Naive thymus-derived CD8-positive, alpha-beta T cell (primary cell): Measurements from ENCODE around the gene DLG4. TPM values are rescaled to one million over a fixed set of nuclear protein-coding genes. Genes with fewer than 3 reads are reported as not detected.

Experiments used
- ATAC-seq, 2 donors: fragments of 150-1000 bp; cut with Tn5 transposase in 1 of 2; sonication (Bioruptor Pico), chemical (Tn5 transposase) in 1 of 2; 1 replicate in 1 of 2; 2 replicates in 1 of 2; pipeline ENCODE4 v1.10.0; 2021; ENCODE audit warnings: mild to moderate bottlenecking in 2 of 2, moderate library complexity in 2 of 2
- POLR2A ChIA-PET: fragments of 350-600 bp; sonication (Branson Sonifier 250); formaldehyde crosslinking; loops from one replicate; lab custom pipeline; 2021; ENCODE audit warnings: antibody characterized with exemption; lab: Charles Lee
- DNase-seq, 10 donors: peaks; one replicate each; pipeline versions ENCODE4 v3.0.0 to v3.0.0-alpha.2; 2020 to 2022
- H3K27ac Mint-ChIP-seq, 10 donors: one replicate each; pipeline ENCODE4 v1.8.0; 2020 to 2022; ENCODE audit warnings: mild to moderate bottlenecking in 10 of 10, mixed read lengths in 10 of 10, moderate library complexity in 4 of 10, inconsistent platforms in 1 of 10
- H3K27me3 Mint-ChIP-seq, 5 donors: one replicate each; pipeline ENCODE4 v1.8.0; 2021 to 2022; ENCODE audit warnings: mixed read lengths in 5 of 5
- H3K36me3 Mint-ChIP-seq, 3 donors: one replicate each; pipeline ENCODE4 v1.8.0; 2020 to 2022; ENCODE audit warnings: mixed read lengths in 3 of 3, mild to moderate bottlenecking in 2 of 3, inconsistent platforms in 1 of 3
- H3K4me1 Mint-ChIP-seq, 4 donors: one replicate each; pipeline ENCODE4 v1.8.0; 2021 to 2022; ENCODE audit warnings: mixed read lengths in 4 of 4
- H3K4me3 Mint-ChIP-seq, 10 donors: one replicate each; pipeline ENCODE4 v1.8.0; 2020 to 2022; ENCODE audit warnings: mild to moderate bottlenecking in 10 of 10, mixed read lengths in 10 of 10, moderate library complexity in 6 of 10, inconsistent platforms in 1 of 10
- H3K9me3 Mint-ChIP-seq, 9 donors: one replicate each; pipeline ENCODE4 v1.8.0; 2020 to 2022; ENCODE audit warnings: mixed read lengths in 9 of 9, mild to moderate bottlenecking in 3 of 9, inconsistent platforms in 1 of 9, moderate library complexity in 1 of 9
- polyA plus RNA-seq, 3 donors: library from polyadenylated mRNA; unstranded; fragments of 300-500 nt; fragmentation: Illumina TruSeq; gene quantifications; one replicate each; pipeline ENCODE4 v1.2.3, GENCODE V29; 2021
- total RNA-seq, 8 experiments: library from RNA in 2 of 8; stranded (reverse) in 2 of 8; gene quantifications; one replicate each; pipeline ENCODE4 v1.2.3 and lab custom pipeline; 2021 to 2026

DLG4 gene
- total RNA-seq = 10 to 100 TPM in 1 of 2 experiments, 1 to 10 TPM in 1; 8.4 to 10.2 TPM
- polyA plus RNA-seq = under 1 TPM; 0.24 to 0.62 (median 0.33) TPM
- 10.5 to 36.2 (median 21.2) reads per million in 6 experiments for total RNA-seq (lab: John Stamatoyannopoulos, UW)

- peaks cover 33 to 64% (median 57%) of the 10 kb centered on the region in 4 donors for H3K4me1 Mint-ChIP-seq
- H3K36me3 Mint-ChIP-seq = peaks cover 0 to 18% (median 0%) of the 10 kb centered on the region in 3 donors
- H3K9me3 Mint-ChIP-seq = no peaks in the 10 kb centered on the region
- peak within 1 kb of the TSS; percentile 90 to 99 (median 98) for H3K27ac Mint-ChIP-seq
- H3K27me3 Mint-ChIP-seq = no peaks in the 10 kb centered on the region
- peak; percentile 64 to 71 for ATAC-seq
- peak; percentile 61 to 86 (median 68) for DNase-seq
- H3K4me3 Mint-ChIP-seq = peak within 1 kb of the TSS; percentile 88 to 97 (median 94)
- POLR2A ChIA-PET = interaction anchor here (0.5 to 14.0 kb wide), 13 partner anchors 16 to 461 kb away, joined by 3 to 371 read pairs (median 5); partner anchors contain the start of genes ACAP1, CLDN7, DVL2 and GABARAP
Observed at GRCh38 chr17:7219812-7220592, at the start of gene DLG4, which contains the start of gene ACADVL. Gene DLG4 (minus strand): TSS chr17:7219836. Gene ACADVL (plus strand): TSS chr17:7219938. CDS start chr17:7219985, 47 bp downstream.

- ATAC-seq (no peak), DNase-seq (no peak)
- Mint-ChIP-seq H3K36me3 (no peaks in the 10 kb centered on the region), H3K9me3 (no peaks in the 10 kb centered on the region), H3K27me3 (peaks cover 0 to 11% (median 0%) of the 10 kb centered on the region in 5 donors), H3K4me1 (peaks cover 17 to 23% (median 20%) of the 10 kb centered on the region in 4 donors), H3K4me3 (peak overlapping the region in 1 of 10 donors; percentile 21), H3K27ac (peak overlapping the region in 3 of 10 donors; percentile 22 to 51 (median 27))
- POLR2A ChIA-PET = interaction anchor here (1.5 kb wide), 1 partner anchor 14 kb away, joined by 3 read pairs; no protein-coding TSS in a partner anchor
Observed at GRCh38 chr17:7266784-7267183, 47.1 kb upstream of the DLG4 start.

- peaks cover 0 to 6% (median 0%) of the 10 kb centered on the region in 5 donors for H3K27me3 Mint-ChIP-seq
- POLR2A ChIA-PET = interaction anchor here (0.6 to 3.2 kb wide), 3 partner anchors 32 to 285 kb away, joined by 3 to 9 read pairs (median 4); partner anchors contain the start of genes ACADVL and DLG4
- DNase-seq (no peak), ATAC-seq (no peak)
- H3K9me3 Mint-ChIP-seq = no peaks in the 10 kb centered on the region
- peaks cover 18 to 29% (median 26%) of the 10 kb centered on the region in 4 donors for H3K4me1 Mint-ChIP-seq
- H3K4me3 Mint-ChIP-seq = peak overlapping the region in 9 of 10 donors; percentile 86 to 92 (median 88)
- peak overlapping the region; percentile 37 to 94 (median 88) for H3K27ac Mint-ChIP-seq
- peaks cover 0 to 2% (median 0%) of the 10 kb centered on the region in 3 donors for H3K36me3 Mint-ChIP-seq
Observed at GRCh38 chr17:7263801-7264078, 44.1 kb upstream of the DLG4 start.

- peak overlapping the region in 9 of 10 donors; percentile 61 to 94 (median 89) for H3K27ac Mint-ChIP-seq
- H3K36me3 Mint-ChIP-seq = peaks cover 0 to 8% (median 0%) of the 10 kb centered on the region in 3 donors
- DNase-seq (peak in 4 of 10 donors; percentile 4 to 29 (median 24)), ATAC-seq (peak; percentile 22 to 29)
- peaks cover 18 to 29% (median 26%) of the 10 kb centered on the region in 4 donors for H3K4me1 Mint-ChIP-seq
- POLR2A ChIA-PET = interaction anchor here (0.6 to 3.2 kb wide), 5 partner anchors 33 to 286 kb away, joined by 3 to 9 read pairs (median 6); partner anchors contain the start of genes ACADVL, ACAP1 and DLG4
- H3K27me3 Mint-ChIP-seq = peaks cover 0 to 6% (median 0%) of the 10 kb centered on the region in 5 donors
- peak overlapping the region; percentile 83 to 92 (median 88) for H3K4me3 Mint-ChIP-seq
- H3K9me3 Mint-ChIP-seq = no peaks in the 10 kb centered on the region
Observed at GRCh38 chr17:7262935-7263800, 43.5 kb upstream of the DLG4 start.

- Mint-ChIP-seq H3K4me1 (peaks cover 18 to 29% (median 26%) of the 10 kb centered on the region in 4 donors), H3K36me3 (peaks cover 0 to 15% (median 0%) of the 10 kb centered on the region in 3 donors), H3K27me3 (peaks cover 0 to 6% (median 0%) of the 10 kb centered on the region in 5 donors), H3K4me3 (peak within 1 kb of the TSS; percentile 83 to 92 (median 88)), H3K27ac (peak within 1 kb of the TSS; percentile 70 to 94 (median 90)), H3K9me3 (no peaks in the 10 kb centered on the region)
- POLR2A ChIA-PET = interaction anchor here (0.6 to 3.2 kb wide), 11 partner anchors 20 to 985 kb away, joined by 3 to 9 read pairs (median 4); partner anchors contain the start of genes ACADVL, ACAP1, DLG4 and GABARAP
- DNase-seq (peak in 4 of 10 donors; percentile 7 to 70 (median 24)), ATAC-seq (peak; percentile 16 to 29)
Observed at GRCh38 chr17:7262192-7262934, 42.7 kb upstream of the DLG4 start, which contains the start of gene CLDN7. Gene CLDN7 (minus strand): TSS chr17:7262478. CDS start chr17:7262043, 435 bp downstream.

GRCh38 chr17:7261379-7262191 is 41.9 kb upstream of the DLG4 start:
- peaks cover 0 to 23% (median 0%) of the 10 kb centered on the region in 3 donors for H3K36me3 Mint-ChIP-seq
- DNase-seq (peak in 8 of 10 donors; percentile 23 to 70 (median 40)), ATAC-seq (peak; percentile 59 to 61)
- H3K4me3 Mint-ChIP-seq = peak overlapping the region; percentile 73 to 86 (median 80)
- no peaks in the 10 kb centered on the region for H3K9me3 Mint-ChIP-seq
- H3K27me3 Mint-ChIP-seq = peaks cover 0 to 3% (median 0%) of the 10 kb centered on the region in 5 donors
- peaks cover 19 to 30% (median 29%) of the 10 kb centered on the region in 4 donors for H3K4me1 Mint-ChIP-seq
- H3K27ac Mint-ChIP-seq = peak overlapping the region; percentile 59 to 93 (median 86)
- POLR2A ChIA-PET = interaction anchor here (0.6 to 3.2 kb wide), 13 partner anchors 11 to 287 kb away, joined by 3 to 9 read pairs (median 4); partner anchors contain the start of genes ACADVL, ACAP1, DLG4 and GABARAP

GRCh38 chr17:7260651-7261378 is 41.2 kb upstream of the DLG4 start:
- DNase-seq = peak in 5 of 10 donors; percentile 19 to 71 (median 43)
- Mint-ChIP-seq H3K36me3 (peaks cover 0 to 30% (median 0%) of the 10 kb centered on the region in 3 donors), H3K27ac (peak overlapping the region; percentile 53 to 93 (median 76))

GRCh38 chr17:7260151-7260550 is 40.5 kb upstream of the DLG4 start:
- Mint-ChIP-seq H3K27me3 (peaks cover 0 to 3% (median 0%) of the 10 kb centered on the region in 5 donors), H3K4me3 (peak overlapping the region; percentile 47 to 86 (median 69)), H3K4me1 (peaks cover 19 to 33% (median 29%) of the 10 kb centered on the region in 4 donors), H3K27ac (peak overlapping the region; percentile 53 to 93 (median 76)), H3K9me3 (no peaks in the 10 kb centered on the region), H3K36me3 (peaks cover 0 to 36% (median 0%) of the 10 kb centered on the region in 3 donors)
- no peak for ATAC-seq
- POLR2A ChIA-PET = interaction anchor here (0.7 to 3.0 kb wide), 6 partner anchors 10 to 122 kb away, joined by 3 to 17 read pairs (median 4); partner anchors contain the start of genes ACADVL, ACAP1, DLG4 and GABARAP
- no peak for DNase-seq

More at GRCh38 chr17:7260651-7261378, 41.2 kb upstream of the DLG4 start:
- POLR2A ChIA-PET = interaction anchor here (0.7 to 3.2 kb wide), 13 partner anchors 10 to 123 kb away, joined by 3 to 17 read pairs (median 4); partner anchors contain the start of genes ACADVL, ACAP1, DLG4 and GABARAP
- Mint-ChIP-seq H3K27me3 (peaks cover 0 to 3% (median 0%) of the 10 kb centered on the region in 5 donors), H3K9me3 (no peaks in the 10 kb centered on the region), H3K4me1 (peaks cover 19 to 33% (median 29%) of the 10 kb centered on the region in 4 donors), H3K4me3 (peak overlapping the region; percentile 64 to 86 (median 77))
- peak; percentile 46 to 48 for ATAC-seq

- no peak for DNase-seq
- Mint-ChIP-seq H3K4me3 (peak overlapping the region in 1 of 10 donors; percentile 66), H3K27ac (peak overlapping the region; percentile 24 to 90 (median 53)), H3K27me3 (peaks cover 0 to 3% (median 0%) of the 10 kb centered on the region in 5 donors), H3K9me3 (no peaks in the 10 kb centered on the region), H3K36me3 (peaks cover 0 to 42% (median 2%) of the 10 kb centered on the region in 3 donors), H3K4me1 (peaks cover 19 to 33% (median 29%) of the 10 kb centered on the region in 4 donors)
- no peak for ATAC-seq
- POLR2A ChIA-PET = interaction anchor here (0.6 to 3.0 kb wide), 6 partner anchors 10 to 666 kb away, joined by 3 to 17 read pairs (median 5); partner anchors contain the start of genes ACADVL, ACAP1, DLG4 and GABARAP
Observed at GRCh38 chr17:7259555-7259889, 39.9 kb upstream of the DLG4 start.
